Kidney tubule cell (primary cell): ENCODE results near the gene GRIK2.
A peak's percentile ranks its signal among the peaks of the same experiment; 100 is the strongest.

Source experiments
- DNase-seq: peaks from one replicate; pipeline ENCODE4 v3.0.0-alpha.2; 2018; ENCODE audit warnings: low spot score

Gene GRIK2

DNA sequence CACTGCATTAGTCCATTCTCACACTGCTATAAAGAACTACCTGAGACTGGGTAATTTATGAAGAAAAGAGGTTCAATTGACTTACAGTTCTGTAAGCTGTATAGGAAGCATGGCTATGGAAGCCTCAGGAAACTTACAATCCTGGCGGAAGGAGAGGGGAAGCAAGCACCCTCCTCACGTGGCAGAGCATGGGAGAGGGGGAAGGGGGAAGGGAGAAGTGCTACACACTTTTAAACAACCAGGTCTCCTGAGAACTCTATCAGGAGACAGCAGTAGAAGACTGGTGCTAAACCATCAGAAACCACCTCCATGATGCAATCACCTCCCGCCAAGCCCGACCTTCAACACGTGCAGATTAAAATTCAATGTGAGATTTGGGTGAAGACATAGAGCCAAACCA is 494.0 kb downstream of the GRIK2 start:
- no peak for DNase-seq

GRCh38 chr6:101907356-101908217 is 514.1 kb downstream of the GRIK2 start:
- DNase-seq: no peak

DNA sequence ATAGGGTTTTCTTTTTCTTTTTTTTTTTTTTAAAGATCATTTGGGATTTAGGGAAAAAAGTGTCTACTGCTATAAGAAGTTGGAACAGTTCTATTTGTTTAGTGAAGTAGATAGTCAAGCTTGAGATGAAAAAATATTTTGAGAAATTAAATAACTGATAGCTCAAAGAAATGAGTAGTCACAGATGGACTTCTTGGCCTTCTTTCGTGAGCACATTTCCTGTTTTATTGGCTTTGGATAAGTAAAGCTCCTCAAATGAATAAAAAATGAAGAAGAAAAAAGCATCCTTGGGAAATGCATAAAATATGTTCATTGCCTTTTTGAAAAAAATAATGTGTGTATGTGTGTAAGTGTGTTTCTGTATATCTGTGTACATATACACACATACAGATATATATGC is 515.9 kb downstream of the GRIK2 start:
- no peak for DNase-seq

DNA sequence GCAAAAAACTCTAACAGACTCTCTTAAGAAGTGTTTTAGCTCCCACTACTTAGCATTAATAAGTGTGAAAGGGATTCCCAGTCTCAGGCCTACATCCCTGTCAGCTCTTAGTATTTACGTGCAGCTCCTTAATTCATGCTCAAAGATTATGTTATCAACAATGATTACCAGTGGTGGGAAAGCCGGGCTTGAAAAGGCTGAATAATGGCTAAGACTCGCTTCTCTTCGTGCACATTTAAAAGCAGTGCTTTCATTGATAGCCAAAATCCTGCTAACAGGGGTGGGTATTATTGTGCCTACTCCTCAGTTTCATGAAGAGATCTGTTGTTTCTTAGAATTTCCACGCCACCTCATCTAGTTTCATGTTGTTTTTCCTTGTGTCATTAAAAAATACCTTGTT is 518.8 kb downstream of the GRIK2 start:
- no peak for DNase-seq

DNA sequence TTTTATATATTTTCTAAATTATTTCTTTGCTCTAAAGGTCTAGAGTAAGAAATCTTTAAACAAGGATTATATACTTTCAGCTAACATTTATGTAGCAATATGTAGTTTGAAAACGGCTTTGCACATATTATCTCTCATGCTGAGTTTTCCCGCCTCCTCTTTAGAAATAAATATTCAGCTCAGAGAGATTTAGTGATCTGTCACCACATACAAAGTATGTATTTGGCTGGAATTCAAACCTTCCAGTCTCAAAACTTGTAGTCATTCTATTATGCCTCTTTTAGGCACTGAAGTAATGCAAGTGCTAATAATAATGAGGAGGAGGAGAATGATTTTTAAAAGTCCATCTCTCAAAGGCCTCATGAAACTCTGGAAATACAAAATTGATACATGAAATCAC is 525.0 kb downstream of the GRIK2 start:
- DNase-seq: no peak

- DNase-seq: no peak
These were observed 528.4 kb downstream of the GRIK2 start for GRCh38 chr6:101921829-101922450.

DNA sequence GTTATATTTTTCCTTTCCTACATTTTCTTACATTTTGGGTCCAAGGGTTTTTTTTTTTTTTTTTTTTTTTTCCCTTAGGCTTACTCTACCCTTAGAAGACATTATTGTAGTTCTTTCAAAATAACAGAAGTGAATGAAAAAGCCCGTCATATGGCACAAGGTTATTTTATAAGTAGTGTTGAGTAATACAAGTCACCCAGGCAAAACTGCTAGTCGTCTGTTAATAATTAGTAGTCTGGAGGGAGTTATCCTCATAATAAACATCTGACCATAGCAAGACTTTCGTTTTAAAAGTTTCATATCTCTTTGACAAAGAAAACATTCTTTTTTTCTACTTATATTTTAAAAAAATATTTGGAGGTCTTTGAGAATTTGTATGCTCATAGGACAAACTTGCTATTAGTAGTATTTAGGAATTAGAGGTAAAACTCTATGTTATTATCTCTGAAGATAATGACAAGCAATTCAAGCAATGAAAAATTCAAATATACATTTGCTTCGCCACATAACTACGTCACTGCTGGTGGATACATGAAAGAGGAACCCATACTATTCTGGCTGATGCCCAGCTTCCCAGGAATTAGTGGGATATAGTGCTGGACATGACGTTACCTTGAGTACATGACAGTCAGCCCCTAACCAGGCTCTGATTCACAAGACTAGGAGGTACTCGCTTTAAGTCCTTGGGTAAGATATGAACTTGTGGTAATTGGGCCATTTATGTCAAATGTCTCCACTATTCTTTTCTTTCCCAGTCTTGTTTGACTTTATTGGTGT is 532.8 kb downstream of the GRIK2 start:
- DNase-seq: peak; percentile 41

DNA sequence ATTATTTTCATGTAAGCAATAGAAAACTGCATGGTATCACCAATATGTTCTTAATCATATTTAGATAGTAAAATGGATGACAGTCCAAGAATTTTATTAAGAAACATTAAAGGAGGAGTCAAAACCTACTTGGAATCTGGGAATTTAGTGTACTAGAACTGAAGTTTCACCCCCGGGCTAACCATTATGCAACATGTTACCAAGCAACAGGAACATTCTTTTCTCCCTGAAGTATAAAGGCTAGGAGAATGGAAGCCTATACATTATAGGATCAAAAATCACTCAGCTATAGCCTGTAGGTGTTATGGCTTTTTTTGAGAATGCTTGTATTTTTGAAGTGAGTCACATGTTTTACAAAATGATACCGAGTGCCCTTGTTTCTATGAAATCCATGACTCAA is 538.3 kb downstream of the GRIK2 start:
- no peak for DNase-seq

- no peak for DNase-seq
These were observed 539.2 kb downstream of the GRIK2 start for GRCh38 chr6:101932704-101933103.

GRCh38 chr6:101935732-101936131 is 542.2 kb downstream of the GRIK2 start:
- DNase-seq: no peak

DNA sequence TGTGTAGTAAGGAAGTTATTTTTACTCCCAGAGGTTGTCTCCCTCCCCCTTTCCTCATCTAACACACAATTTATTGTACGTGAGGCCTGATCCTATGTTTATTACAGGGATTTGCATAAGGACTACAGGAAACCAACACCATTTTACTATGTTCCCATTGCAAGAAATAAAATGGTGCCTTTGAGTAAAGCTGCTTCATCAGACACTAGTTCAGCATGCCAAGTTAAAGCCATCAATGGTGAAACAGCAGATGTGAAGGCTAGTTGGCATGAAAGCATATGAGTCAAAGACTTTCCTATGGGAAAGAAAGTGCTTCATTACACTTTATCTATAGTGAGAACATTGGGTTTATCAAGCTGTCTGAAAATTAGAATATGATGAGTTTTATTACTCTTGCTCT is 543.0 kb downstream of the GRIK2 start:
- no peak for DNase-seq

GRCh38 chr6:101937108-101937507 is 543.6 kb downstream of the GRIK2 start:
- DNase-seq: no peak

DNA sequence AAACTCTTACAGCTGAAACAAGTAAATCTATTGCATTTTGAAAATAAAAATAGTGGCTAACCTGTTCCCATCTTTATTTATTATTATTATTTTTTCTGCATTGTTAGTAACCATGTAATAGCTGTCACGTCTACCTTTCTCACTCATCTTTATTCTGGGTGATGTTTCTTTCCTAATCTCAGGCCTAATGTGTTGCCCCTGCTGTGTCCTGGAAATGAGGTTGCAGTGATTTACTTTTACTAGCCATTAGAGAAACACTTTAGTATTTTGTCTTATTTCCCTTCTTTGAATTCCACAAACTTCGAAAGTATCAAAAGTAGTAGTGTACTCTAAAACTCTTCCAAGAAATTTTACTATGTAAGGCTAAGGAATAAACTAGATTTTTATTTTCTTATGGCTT is 546.9 kb downstream of the GRIK2 start:
- no peak for DNase-seq

GRCh38 chr6:101956961-101957360 is 563.5 kb downstream of the GRIK2 start:
- DNase-seq: no peak

DNA sequence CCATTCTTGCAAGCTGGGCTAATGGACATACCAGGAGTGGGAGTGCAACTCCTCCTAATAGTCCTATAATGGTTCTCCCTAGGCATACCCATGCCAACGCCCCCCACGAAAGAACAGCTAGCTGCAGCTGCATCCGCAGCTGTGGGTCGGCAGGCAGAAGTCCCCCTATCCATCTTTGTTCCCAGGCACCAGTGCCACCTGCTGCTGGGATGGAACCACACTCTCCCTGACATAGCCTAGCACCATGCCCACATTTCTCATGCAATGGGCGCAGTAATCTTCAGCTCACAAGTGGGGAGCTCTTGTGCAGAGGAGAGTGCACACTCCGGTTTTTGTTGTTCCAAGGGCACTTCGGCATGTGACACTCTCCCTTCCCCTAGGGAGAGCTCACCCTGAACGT is 567.8 kb downstream of the GRIK2 start:
- DNase-seq: no peak

DNA sequence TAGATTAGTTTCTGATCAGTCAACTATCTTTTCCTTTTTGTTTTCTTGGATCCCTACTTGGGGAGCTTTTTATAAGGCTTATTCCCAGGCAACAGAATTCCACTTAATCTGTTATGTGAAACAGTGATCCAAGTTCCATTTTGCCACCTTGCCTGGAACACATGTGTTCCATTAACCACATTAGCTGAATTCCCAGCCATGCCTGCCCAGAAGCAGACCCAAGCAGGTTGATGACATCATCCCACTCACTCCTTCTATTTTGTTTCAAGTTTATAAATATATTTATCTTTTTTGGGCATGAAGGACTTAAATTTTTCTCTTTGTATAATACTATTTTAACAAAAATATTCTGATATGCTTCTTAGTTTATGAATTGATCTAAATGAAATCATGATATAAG is 587.4 kb downstream of the GRIK2 start:
- no peak for DNase-seq

DNA sequence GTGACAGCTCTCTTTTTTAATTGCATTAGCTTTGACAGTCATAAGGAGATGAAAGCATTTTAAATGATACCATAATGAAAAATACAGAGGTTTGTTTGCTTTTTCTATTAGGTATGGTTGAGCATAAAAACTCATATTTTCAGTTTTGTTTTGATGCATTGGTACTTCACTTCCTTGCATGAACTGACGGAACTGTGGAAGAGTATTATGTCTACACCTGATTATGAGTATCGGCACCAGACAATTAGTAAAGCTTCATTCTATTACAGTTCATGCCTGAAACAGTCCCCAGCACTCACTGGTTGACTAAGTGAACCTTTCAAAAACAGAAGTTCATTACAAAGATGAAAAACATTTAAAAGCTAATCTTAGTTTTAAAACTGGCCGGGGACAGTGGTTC is 593.0 kb downstream of the GRIK2 start:
- no peak for DNase-seq

DNA sequence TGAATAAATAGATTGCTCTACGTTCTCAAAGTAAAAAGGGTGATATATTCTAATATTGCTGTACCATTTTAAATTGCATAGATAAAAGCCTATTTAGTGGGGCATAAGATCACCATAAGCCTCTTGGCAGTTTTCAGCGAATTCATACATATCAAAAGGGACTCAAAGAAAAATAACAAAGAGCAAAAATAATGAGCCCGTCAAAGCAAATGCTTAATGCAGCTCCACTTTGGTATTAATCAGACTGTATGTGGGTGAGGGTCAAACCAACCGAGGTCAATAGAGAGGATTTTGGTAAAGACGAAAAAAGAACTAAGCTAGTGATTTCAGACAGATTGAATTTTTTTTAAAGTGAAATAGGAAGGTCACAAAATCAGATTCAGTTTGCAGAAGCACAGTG is 598.8 kb downstream of the GRIK2 start:
- no peak for DNase-seq

GRCh38 chr6:101994521-101994920 is 601.0 kb downstream of the GRIK2 start:
- DNase-seq: no peak

- DNase-seq: no peak
These were observed 621.9 kb downstream of the GRIK2 start for GRCh38 chr6:102015431-102015830.

- DNase-seq: no peak
These were observed 628.8 kb downstream of the GRIK2 start for GRCh38 chr6:102022281-102022680.

GRCh38 chr6:102022803-102023202 is 629.3 kb downstream of the GRIK2 start:
- no peak for DNase-seq
